Activated naive CD4-positive, alpha-beta T cell (primary cell): ENCODE data around the gene SLC26A2.

Source experiments
- DNase-seq, 4 experiments: peaks; one replicate each; lab custom pipeline; 2025; lab: John Stamatoyannopoulos, UW

SLC26A2 gene

DNA sequence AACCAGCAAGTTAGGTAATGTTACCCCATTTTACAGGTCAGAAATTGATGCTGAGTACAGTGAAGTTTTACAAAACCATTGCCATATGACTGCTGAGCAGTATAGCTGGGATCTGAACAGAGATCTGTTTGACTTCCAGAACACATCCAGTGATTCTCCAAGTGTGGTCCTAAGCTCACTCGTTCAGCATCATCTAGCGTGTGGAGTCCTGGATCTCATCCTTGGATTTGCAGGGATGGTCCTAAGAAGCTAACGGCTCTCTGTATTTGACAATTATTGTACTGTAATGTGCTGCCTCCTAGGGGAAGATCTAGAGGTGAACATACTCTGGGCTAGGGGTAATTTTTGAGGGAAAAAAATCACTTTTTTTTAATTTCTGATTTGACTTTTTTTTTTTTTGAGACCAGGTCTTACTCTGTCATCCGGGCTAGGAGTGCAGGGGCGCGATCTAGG lies 1.4 kb downstream of the SLC26A2 start:
- DNase-seq: no peak

DNA sequence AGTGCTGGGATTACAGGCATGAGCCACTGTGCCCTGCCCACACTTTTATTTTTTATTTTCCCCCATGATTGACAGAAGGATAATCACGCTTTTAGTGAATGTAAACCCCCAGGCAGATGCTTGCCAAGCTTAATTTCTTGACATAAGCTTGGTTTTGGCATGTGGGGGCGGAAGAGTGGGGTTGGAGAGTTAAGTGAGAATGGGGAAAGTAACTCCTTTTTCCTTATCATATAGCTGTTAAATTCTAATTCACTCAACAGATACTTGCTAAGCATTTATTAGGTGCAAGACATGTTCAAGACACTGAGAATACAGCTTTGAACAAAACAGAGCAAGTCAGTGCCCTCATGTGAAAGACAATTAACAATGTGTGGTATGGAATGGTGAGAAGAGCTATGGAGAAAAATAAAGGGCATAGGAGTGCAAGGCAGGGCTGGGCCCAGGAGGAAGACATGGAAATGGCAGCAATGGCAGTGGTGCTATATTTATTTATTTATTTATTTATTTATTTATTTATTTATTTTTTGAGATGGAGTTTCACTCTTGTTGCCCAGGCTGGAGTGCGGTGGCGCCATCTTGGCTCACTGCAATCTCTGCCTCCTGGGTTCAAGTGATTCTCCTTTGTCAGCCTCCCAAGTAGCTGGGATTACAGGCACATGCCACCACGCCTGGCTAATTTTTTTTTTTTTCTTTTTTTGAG lies 2.2 kb downstream of the SLC26A2 start:
- DNase-seq: no peak

DNA sequence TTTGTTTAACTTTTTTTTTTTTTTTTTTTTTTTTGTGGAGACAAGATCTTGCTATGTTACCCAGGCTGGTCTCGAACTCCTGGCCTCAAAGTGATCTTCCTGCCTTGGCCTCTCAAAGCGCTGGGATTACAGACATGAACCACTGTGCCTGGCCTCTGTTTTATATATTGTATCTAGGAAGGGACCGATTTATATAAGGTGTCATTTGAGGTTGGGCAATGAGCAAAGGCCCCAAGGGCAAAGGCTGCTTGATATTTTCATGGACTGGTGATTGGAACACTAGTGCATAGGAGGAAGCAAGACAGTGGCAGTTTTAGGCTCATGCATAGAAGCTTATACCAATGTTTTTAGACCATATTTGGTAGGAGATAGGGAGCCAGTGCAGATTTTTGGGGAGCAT lies 3.2 kb downstream of the SLC26A2 start:
- no peak for DNase-seq

DNA sequence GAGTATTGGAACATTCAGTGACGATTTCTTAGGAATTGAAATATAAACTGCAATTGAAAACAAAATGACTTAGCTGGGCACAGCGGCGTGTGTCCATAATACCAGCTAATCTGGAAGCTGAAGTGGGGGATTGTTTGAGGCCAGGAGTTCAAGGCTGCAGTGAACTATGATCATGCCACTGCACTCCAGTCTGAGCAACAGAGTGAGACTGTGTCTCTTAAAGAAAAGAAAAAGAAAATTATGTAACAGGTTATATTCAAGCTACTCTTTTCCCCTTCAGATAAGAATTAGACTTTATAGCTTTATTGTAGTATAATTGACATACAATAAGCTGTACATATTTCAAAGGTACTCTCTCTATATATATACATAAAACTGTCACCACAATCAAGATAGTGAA lies 6.4 kb downstream of the SLC26A2 start:
- no peak for DNase-seq

DNA sequence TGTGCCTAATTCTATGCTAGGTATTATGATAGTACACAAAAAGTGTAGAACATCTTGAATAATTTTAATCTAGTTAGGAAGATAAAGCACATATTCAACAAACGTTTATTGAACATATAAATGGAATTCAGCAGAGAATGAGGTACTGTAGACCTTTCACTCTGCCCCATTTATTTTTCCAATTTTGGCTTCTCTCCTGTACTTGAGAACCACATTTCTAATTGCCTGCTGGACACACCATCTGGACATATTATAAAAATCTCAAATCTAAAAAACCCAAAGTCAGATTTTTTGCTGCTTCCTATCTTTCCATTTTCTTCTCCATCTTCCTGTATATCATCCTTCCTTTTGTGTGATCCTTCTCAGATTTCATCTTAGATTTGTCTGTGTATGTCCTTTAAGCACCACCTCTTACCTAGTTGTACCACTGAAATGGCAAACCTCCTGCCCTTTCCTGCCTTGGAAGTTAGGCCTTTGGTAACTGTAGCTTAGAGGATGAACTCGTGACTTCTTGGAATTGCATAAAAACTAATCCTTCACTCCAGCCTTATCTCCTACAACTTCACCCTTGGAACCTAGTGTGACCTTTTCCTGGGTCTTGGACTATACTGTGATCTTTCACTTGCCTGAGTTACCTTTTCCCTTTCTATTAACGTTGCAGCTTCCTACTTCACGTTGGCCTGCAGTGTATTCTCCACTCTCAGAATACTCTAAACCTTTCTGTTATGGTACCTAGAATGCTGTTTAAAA lies 8.8 kb downstream of the SLC26A2 start:
- no peak for DNase-seq

DNA sequence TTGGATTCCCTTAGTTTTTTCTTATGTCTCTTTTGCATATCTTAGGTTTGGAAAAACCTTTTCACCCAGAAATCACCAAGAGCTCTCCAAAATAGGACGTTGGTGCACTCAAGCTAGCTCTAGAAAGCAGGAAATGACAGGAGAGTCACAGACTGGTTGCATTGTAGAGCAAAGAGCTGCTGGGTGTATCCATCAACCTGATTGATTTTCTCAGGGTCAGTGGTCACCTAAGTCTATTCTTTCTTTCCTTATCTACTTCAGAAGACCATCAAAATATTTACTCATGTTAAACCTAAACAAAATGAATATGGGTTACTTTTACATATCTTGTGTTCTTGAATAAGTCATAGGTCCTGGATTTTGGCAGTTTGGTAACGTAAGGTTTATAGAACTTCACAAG lies 14.9 kb downstream of the SLC26A2 start:
- no peak for DNase-seq

DNA sequence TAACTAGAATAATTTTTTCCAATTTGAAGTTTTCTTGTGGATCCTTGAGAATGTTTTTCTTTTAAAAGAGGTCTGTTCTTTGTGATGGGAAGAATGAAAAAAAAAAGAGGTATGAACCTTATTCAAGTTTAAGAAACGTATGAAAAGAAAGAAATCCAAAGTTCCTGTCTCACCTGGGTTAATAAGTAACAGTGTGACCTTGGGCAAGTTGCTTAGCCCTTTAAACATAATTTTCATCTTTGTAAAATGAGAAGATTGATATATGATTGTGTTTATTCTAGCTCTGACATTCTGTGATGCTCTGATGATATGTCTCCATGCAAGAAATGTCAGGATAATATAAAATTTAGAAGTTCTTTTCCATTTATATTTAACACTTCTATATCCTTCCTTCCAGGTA lies 19.3 kb downstream of the SLC26A2 start:
- no peak for DNase-seq

DNA sequence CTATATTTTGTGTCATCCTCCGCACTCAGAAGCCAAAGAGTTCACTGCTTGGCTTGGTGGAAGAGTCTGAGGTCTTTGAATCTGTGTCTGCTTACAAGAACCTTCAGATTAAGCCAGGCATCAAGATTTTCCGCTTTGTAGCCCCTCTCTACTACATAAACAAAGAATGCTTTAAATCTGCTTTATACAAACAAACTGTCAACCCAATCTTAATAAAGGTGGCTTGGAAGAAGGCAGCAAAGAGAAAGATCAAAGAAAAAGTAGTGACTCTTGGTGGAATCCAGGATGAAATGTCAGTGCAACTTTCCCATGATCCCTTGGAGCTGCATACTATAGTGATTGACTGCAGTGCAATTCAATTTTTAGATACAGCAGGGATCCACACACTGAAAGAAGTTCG lies 20.6 kb downstream of the SLC26A2 start:
- no peak for DNase-seq

DNA sequence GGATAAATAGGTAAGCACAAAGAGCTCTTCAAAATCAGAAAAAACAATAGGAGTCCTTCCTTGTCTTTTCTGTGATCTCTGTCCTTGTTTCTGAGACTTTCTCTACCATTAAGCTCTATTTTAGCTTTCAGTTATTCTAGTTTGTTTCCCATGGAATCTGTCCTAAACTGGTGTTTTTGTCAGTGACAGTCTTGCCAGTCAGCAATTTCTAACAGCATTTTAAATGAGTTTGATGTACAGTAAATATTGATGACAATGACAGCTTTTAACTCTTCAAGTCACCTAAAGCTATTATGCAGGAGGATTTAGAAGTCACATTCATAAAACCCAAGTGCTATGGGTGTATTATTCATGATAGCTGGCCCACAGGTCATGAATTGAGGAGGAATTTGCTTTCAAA lies 21.9 kb downstream of the SLC26A2 start:
- DNase-seq: no peak

DNA sequence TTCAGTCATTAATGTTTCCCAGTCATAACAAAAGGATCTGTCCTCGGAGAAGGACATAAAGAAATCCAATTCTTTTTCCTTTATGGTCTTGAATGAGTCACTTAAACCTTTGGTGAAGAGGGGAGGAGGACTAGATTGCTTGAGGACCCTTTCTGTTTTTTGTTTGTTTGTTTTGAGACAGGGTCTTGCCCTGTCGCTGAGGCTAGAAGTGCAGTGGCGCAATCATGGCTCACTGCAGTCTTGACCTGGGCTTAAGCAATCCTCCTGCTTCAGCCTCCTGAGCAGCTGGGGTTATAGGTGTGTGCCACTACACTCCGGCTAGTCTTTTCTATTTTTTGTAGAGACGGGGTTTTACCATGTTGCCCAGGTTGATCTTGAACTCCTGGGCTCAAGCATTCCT lies 27.6 kb downstream of the SLC26A2 start:
- no peak for DNase-seq

DNA sequence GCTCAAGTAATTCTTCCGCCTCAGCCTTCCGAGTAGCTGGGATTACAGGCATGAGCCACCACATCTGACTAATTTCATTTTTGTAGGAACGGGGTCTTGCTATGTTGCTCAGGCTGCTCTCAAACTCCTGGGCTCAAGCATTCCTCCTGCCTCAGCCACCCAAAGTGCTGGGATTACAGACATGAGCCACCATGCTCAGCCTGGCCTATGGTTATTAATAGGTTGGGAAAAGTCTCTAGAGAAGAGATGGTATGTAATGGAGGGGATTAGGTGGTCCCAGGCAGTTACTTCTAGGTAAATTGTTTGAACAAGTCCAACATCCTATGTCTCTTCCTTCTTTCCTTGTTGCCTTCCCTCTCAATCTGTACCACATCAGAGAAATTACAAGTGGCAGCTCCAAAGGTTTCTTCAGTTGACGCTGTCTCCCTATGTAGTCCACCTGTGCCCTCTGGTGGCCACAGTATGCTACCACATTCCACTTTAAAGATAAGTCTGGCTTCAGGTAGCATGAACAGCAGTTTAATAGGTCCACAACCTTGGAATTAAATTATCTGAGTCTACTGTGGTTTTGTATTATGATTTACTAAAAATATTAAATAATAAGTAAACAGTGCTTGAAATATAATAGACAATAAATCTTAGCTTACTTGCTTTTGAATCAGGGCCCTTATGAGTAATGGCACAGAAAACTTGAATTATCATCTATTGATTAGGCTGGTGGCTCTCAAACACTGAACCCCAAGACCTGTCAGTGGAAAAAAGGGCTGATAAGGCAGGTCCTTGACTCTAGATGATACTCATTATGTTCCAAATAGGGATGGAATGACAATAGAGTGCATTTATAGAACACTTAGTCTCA lies 30.2 kb downstream of the SLC26A2 start:
- DNase-seq: peak in 2 of 4 experiments; percentile 16 to 48

DNA sequence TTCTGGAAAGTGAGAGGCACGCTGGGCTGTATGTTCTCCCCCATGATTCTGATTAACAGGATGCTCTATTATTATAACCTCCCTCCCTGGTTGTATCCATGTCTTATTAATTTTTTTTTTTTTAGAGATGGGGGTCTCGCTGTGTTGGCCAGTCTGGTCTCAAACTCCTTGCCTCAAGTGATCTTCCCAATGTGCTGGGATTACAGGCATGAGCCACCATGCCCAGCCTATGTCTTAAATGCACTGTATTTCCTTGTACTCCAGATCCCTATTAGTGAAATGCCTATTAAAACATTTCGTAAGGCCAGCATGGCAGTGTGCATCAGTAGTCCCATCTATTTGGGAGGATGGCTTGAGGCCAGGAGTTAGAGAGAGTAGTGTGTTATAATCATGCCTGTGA lies 32.9 kb downstream of the SLC26A2 start:
- DNase-seq: no peak

DNA sequence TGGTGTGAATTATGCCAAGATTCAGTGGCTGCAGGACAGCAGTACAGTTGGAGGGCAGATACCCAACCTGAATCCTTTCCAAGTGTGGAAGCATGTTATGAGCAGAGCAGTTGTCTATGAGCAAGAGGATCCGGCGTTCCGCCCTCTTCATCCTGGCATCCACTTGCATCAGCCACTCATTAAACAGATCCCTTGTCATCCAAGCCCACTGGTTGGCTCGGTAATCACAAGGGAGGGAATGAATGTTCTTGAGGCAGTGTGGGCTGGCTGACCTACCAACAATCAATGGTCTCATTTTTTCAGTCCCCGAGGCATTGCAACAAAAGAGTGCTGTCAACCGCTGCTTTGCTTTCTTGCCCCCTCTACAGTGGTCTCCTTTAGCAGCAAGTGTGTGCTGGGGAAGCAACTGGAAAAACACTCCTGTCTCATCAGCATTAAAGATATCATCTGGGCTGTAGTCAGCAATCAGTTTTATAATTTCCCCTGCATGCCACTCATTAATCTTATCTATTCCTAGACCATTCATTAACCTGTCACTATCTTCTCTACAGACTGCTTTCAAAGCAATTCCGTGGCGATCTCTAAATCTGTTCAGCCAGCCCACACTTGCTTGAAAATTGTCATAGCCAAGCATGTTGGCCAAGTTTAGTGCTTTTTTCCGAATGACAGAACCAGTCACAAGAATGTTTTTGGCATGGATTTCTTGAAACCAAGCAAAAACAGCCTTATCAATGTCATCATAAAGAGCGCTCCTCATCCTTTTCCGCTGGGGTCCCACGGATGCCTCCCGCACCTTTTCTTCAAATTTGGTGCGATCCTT lies 35.0 kb downstream of the SLC26A2 start:
- DNase-seq: no peak

DNA sequence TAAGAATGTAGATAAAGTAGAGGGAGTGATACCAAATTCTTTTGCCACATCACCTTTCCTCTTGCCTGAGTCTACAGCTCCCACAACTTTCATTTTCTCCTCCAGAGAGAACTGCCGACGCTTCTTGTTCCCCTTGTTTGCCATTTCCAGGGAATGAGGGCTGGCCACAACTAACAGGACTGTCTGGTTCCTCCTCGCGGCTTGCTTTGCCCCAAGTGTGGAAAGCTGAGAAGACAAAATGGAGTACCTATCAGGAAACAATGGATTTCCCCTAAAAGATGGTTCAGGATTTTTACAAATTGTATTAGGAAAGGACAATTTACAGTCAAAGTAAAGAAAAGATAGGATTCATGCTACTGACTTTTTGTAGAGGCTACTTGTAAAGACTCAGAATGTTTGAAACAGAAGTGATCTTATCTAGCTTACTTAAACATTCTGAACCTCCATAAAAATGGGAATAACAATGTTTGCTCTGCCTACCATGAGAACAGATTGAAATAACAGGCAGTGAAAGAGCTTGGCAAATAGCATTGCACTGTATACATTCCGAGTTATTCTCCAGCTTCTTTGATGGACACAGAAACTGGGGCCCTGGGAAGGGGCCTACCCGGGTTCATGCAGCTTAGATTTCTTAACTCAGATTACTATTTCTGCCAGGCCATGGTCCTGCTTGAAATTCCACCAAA lies 35.8 kb downstream of the SLC26A2 start:
- DNase-seq: no peak

DNA sequence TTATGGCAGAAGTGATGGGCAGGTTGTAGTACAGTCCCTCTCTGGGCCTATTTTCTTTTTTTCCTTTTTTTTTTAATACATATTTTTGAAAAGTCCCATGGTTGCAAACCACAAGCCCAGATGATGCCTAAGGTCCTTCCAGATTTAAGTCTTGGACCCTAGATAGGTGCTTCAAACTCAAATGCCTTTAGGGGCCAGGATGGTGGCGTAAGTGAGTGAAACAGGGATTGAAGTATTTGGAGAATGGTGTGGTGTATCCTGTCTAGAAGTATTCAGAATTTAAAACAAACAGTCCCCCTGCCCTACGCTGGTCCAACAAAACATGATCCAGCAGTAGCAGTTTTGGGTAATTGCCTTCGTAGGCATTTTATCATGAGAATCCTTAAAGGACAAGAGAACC lies 37.7 kb downstream of the SLC26A2 start:
- DNase-seq: no peak

DNA sequence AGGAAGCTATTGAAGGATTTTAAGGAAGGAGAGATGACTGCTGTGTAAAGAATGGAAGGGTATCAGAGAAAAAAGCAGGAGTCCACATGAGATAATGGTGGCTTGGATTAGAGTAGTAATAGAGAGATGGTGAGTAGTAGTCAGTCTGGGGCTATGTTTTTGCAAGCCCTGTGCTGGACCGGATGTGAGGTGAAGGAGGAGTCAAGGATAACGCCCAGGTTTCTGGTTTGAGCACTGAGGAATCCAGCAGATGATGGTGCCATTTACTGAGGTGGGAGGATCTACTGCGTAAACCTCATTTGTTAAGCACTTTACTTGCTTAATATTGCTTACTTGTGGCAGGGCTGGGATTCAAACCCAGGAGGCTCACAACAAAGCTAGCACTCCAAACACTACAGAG lies 38.8 kb downstream of the SLC26A2 start:
- DNase-seq: no peak

DNA sequence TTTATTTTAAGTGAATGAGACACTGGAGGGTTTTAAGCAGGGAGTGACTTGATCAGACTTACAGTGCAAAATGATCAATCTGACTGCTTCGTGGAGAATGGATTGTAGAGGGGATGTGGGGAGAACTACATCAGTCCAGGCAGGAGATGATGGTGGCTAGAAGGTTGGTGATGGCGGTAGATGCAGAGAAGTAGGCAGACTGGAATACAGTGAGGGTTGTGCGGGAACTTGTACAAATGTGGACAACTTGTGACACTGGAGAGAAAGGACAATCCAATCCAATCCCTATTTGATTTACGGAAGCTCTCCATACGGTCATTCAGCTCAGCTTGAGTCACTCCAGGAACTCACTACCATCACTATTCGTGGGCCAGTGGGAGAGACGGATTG lies 39.3 kb downstream of the SLC26A2 start:
- no peak for DNase-seq

DNA sequence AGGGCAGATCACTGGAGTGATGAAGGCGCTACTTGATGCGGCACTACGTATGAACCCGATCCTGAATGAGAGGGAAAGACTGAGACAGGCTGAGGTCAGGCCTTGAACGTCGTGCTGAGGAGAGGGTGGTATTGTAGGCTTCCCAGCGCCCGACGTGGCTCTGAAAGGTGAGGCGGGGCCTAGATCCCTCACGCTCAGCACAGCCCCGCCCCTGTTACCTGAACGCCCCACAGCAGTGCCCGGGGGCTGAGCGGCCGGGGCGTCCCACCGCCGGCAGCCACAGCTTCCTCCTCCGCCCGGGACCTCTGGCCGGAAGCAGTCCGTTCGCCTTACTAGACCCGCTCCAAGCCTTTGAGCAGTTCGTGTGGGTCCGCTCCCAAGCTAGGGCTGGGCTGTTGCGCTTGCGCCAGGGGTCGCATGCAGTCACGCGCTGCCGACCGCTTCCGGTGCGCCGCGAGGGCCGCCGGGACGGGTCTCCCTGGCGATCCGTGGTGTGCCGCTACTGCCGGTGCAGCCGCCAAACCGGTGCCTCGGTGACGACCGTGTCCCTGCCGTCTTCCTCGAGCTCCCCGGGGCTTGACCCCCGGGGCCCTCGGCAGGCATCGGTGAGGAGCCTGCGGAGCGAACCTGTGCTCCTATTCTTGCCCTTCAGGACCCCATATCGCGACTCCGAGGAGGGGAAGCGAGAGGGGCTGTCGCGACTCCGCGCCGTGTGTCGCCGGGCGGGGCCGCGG lies 39.9 kb downstream of the SLC26A2 start, which contains the start of the genes HMGXB3 and TIGD6:
HMGXB3 (plus strand) TSS at position 484 of the 734 bp plus-strand sequence. CDS start 4,114 bp downstream, outside the sequence.
TIGD6 (minus strand) TSS at position 399 of the 734 bp plus-strand sequence. CDS start 4,306 bp downstream, outside the sequence.
- peak; percentile 55 to 75 (median 68) for DNase-seq

DNA sequence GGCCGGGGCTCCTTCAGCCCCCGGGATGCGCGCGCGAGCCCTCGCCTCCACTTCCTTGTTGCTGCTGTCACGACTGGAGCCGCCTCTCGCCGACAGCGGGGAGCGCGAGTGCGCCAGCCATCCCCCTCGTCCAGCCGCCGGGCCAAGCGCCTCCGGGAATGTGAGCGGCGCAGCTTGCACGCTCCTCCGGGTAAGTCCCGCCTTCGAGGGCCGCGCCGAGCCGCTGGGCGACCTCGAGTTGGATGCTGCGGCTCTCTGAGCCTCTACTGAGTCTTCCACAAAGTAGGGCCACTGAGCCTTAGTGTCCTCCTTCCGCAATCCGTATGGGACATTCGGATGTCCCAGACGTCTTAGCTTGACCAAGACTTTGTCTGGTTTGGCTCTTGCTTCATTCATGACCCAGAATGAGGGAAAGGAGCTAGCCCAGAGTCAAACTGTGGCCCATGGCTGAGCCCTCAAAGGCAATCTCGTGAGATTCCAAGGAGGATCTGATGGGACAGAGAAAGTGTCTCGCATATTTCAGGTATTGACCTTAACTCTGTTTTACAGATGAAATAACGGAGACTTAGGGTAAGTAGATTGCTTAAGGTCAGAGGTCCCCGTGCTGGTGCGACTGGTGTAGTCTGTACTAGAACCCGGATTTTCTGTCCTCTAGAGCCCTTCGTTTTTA lies 40.6 kb downstream of the SLC26A2 start:
- peak in 2 of 4 experiments; percentile 9 to 21 for DNase-seq
